ENCODE data around the gene CNTN6. TPM values are rescaled to one million over a fixed set of nuclear protein-coding genes. Genes with fewer than 3 reads are reported as not detected.
"Not testable (repeated sequence)": the region's sequence is repeated elsewhere in the genome, so short reads cannot be mapped to it uniquely, and the experiment has no call there.

The CNTN6 gene
- total RNA-seq, 1 experiment from 2014 or later: not detected

GRCh38 chr3:1355691-1356090 lies 262.9 kb downstream of the CNTN6 start:
- DNase-seq: no peak
- H2AFZ ChIP-seq (ENCODE audit: low read length): no peak overlapping the region
- no peak overlapping the region for H3K9ac ChIP-seq (ENCODE audit: low read length)

GRCh38 chr3:1356101-1356500 lies 263.3 kb downstream of the CNTN6 start:
- Histone ChIP-seq H3K9ac (ENCODE audit: low read length) (no peak overlapping the region), H3K4me1 (ENCODE audit: low read length) (no peaks in the 10 kb centered on the region), H2AFZ (ENCODE audit: low read length) (no peak overlapping the region), H3K27ac (ENCODE audit: low read length) (no peak overlapping the region), H3K4me3 (ENCODE audit: low read length) (no peak overlapping the region), H3K27me3 (ENCODE audit: low read length) (no peaks in the 10 kb centered on the region), H3K9me3 (ENCODE audit: low read length) (no peaks in the 10 kb centered on the region; the same call in 1 of the 2 replicates), H3K36me3 (ENCODE audit: insufficient read depth, low read length) (no peaks in the 10 kb centered on the region), H3K4me2 (ENCODE audit: low read depth, low read length, poor library complexity, severe bottlenecking) (no peak overlapping the region), H4K20me1 (ENCODE audit: insufficient read depth, low read depth, low read length) (no peaks in the 10 kb centered on the region), H3K79me2 (ENCODE audit: low read length) (no peaks in the 10 kb centered on the region), H3K9me2 (replicated peaks; ENCODE audit: insufficient read depth, low read length) (no peaks in the 10 kb centered on the region)
- DNase-seq: no peak

More at GRCh38 chr3:1355691-1356090, 262.9 kb downstream of the CNTN6 start:
- Histone ChIP-seq H3K9me3 (ENCODE audit: low read length) (no peaks in the 10 kb centered on the region; the same call in 1 of the 2 replicates), H4K20me1 (ENCODE audit: insufficient read depth, low read depth, low read length) (no peaks in the 10 kb centered on the region), H3K4me1 (ENCODE audit: low read length) (no peaks in the 10 kb centered on the region), H3K9me2 (replicated peaks; ENCODE audit: insufficient read depth, low read length) (no peaks in the 10 kb centered on the region), H3K36me3 (ENCODE audit: insufficient read depth, low read length) (no peaks in the 10 kb centered on the region), H3K79me2 (ENCODE audit: low read length) (no peaks in the 10 kb centered on the region), H3K4me3 (ENCODE audit: low read length) (no peak overlapping the region), H3K27ac (ENCODE audit: low read length) (no peak overlapping the region), H3K4me2 (ENCODE audit: low read depth, low read length, poor library complexity, severe bottlenecking) (no peak overlapping the region), H3K27me3 (ENCODE audit: low read length) (no peaks in the 10 kb centered on the region)

GRCh38 chr3:1365528-1365927 lies 272.7 kb downstream of the CNTN6 start:
- no peak overlapping the region for H3K4me3 ChIP-seq (ENCODE audit: low read length)
- H3K9me3 ChIP-seq (ENCODE audit: low read length): no peaks in the 10 kb centered on the region; the same call in 1 of the 2 replicates
- H3K9me2 ChIP-seq (replicated peaks; ENCODE audit: insufficient read depth, low read length): no peaks in the 10 kb centered on the region; the same call in 1 of the 2 replicates
- H3K27ac ChIP-seq (ENCODE audit: low read length): no peak overlapping the region
- H4K20me1 ChIP-seq (ENCODE audit: insufficient read depth, low read depth, low read length): no peaks in the 10 kb centered on the region
- no peak overlapping the region for H2AFZ ChIP-seq (ENCODE audit: low read length)
- no peak overlapping the region for H3K9ac ChIP-seq (ENCODE audit: low read length)
- H3K36me3 ChIP-seq (ENCODE audit: insufficient read depth, low read length): no peaks in the 10 kb centered on the region
- H3K79me2 ChIP-seq (ENCODE audit: low read length): no peaks in the 10 kb centered on the region
- H3K4me1 ChIP-seq (ENCODE audit: low read length): no peaks in the 10 kb centered on the region
- DNase-seq: no peak
- no peaks in the 10 kb centered on the region for H3K27me3 ChIP-seq (ENCODE audit: low read length)
- H3K4me2 ChIP-seq (ENCODE audit: low read depth, low read length, poor library complexity, severe bottlenecking): no peak overlapping the region

GRCh38 chr3:1374471-1374870 lies 281.6 kb downstream of the CNTN6 start:
- no peak overlapping the region for H3K9ac ChIP-seq (ENCODE audit: low read length)
- no peak overlapping the region for H2AFZ ChIP-seq (ENCODE audit: low read length)
- no peaks in the 10 kb centered on the region for H3K27me3 ChIP-seq (ENCODE audit: low read length)
- H4K20me1 ChIP-seq (ENCODE audit: insufficient read depth, low read depth, low read length): no peaks in the 10 kb centered on the region
- no peaks in the 10 kb centered on the region for H3K4me1 ChIP-seq (ENCODE audit: low read length)
- H3K9me3 ChIP-seq (ENCODE audit: low read length): peaks cover 13% of the 10 kb centered on the region
- no peak for DNase-seq
- H3K4me2 ChIP-seq (ENCODE audit: low read depth, low read length, poor library complexity, severe bottlenecking): no peak overlapping the region
- no peaks in the 10 kb centered on the region for H3K9me2 ChIP-seq (replicated peaks; ENCODE audit: insufficient read depth, low read length)
- H3K36me3 ChIP-seq (ENCODE audit: insufficient read depth, low read length): no peaks in the 10 kb centered on the region
- H3K4me3 ChIP-seq (ENCODE audit: low read length): no peak overlapping the region
- no peak overlapping the region for H3K27ac ChIP-seq (ENCODE audit: low read length)
- H3K79me2 ChIP-seq (ENCODE audit: low read length): no peaks in the 10 kb centered on the region

GRCh38 chr3:1375145-1375544 lies 282.3 kb downstream of the CNTN6 start:
- no peaks in the 10 kb centered on the region for H3K27me3 ChIP-seq (ENCODE audit: low read length)
- H3K9me2 ChIP-seq (replicated peaks; ENCODE audit: insufficient read depth, low read length): no peaks in the 10 kb centered on the region
- peaks cover 13% of the 10 kb centered on the region for H3K9me3 ChIP-seq (ENCODE audit: low read length)
- no peak for DNase-seq
- no peaks in the 10 kb centered on the region for H3K4me1 ChIP-seq (ENCODE audit: low read length)
- H2AFZ ChIP-seq (ENCODE audit: low read length): no peak overlapping the region
- H3K36me3 ChIP-seq (ENCODE audit: insufficient read depth, low read length): no peaks in the 10 kb centered on the region
- no peak overlapping the region for H3K27ac ChIP-seq (ENCODE audit: low read length)
- no peak overlapping the region for H3K9ac ChIP-seq (ENCODE audit: low read length)
- H3K79me2 ChIP-seq (ENCODE audit: low read length): no peaks in the 10 kb centered on the region
- H4K20me1 ChIP-seq (ENCODE audit: insufficient read depth, low read depth, low read length): no peaks in the 10 kb centered on the region
- no peak overlapping the region for H3K4me3 ChIP-seq (ENCODE audit: low read length)
- no peak overlapping the region for H3K4me2 ChIP-seq (ENCODE audit: low read depth, low read length, poor library complexity, severe bottlenecking)

- no peak for DNase-seq
- Histone ChIP-seq H3K4me3 (ENCODE audit: low read length) (no peak overlapping the region), H3K27me3 (ENCODE audit: low read length) (no peaks in the 10 kb centered on the region), H2AFZ (ENCODE audit: low read length) (no peak overlapping the region), H3K9me2 (replicated peaks; ENCODE audit: insufficient read depth, low read length) (no peaks in the 10 kb centered on the region), H3K27ac (ENCODE audit: low read length) (no peak overlapping the region), H3K79me2 (ENCODE audit: low read length) (no peaks in the 10 kb centered on the region), H3K4me2 (ENCODE audit: low read depth, low read length, poor library complexity, severe bottlenecking) (no peak overlapping the region), H3K9ac (ENCODE audit: low read length) (no peak overlapping the region), H3K9me3 (ENCODE audit: low read length) (peaks cover 6% of the 10 kb centered on the region), H4K20me1 (ENCODE audit: insufficient read depth, low read depth, low read length) (no peaks in the 10 kb centered on the region), H3K36me3 (ENCODE audit: insufficient read depth, low read length) (no peaks in the 10 kb centered on the region), H3K4me1 (ENCODE audit: low read length) (no peaks in the 10 kb centered on the region)
These were observed 288.3 kb downstream of the CNTN6 start for GRCh38 chr3:1380926-1381646.

- no peaks in the 10 kb centered on the region for H4K20me1 ChIP-seq (ENCODE audit: insufficient read depth, low read depth, low read length)
- H3K27me3 ChIP-seq (ENCODE audit: low read length): no peaks in the 10 kb centered on the region
- H3K36me3 ChIP-seq (ENCODE audit: insufficient read depth, low read length): no peaks in the 10 kb centered on the region
- H3K27ac ChIP-seq (ENCODE audit: low read length): no peak overlapping the region
- DNase-seq: no peak
- no peaks in the 10 kb centered on the region for H3K4me1 ChIP-seq (ENCODE audit: low read length)
- peaks cover 6% of the 10 kb centered on the region for H3K9me3 ChIP-seq (ENCODE audit: low read length)
- no peaks in the 10 kb centered on the region for H3K9me2 ChIP-seq (replicated peaks; ENCODE audit: insufficient read depth, low read length)
- no peak overlapping the region for H2AFZ ChIP-seq (ENCODE audit: low read length)
- no peak overlapping the region for H3K4me3 ChIP-seq (ENCODE audit: low read length)
- H3K4me2 ChIP-seq (ENCODE audit: low read depth, low read length, poor library complexity, severe bottlenecking): no peak overlapping the region
- H3K79me2 ChIP-seq (ENCODE audit: low read length): no peaks in the 10 kb centered on the region
- no peak overlapping the region for H3K9ac ChIP-seq (ENCODE audit: low read length)
These were observed 288.8 kb downstream of the CNTN6 start for GRCh38 chr3:1381647-1382036.

- H3K4me1 ChIP-seq (ENCODE audit: low read length); DNase-seq: not testable (repeated sequence)
These were observed 294.6 kb downstream of the CNTN6 start for GRCh38 chr3:1387396-1387905.

More at GRCh38 chr3:1387396-1387905, 294.6 kb downstream of the CNTN6 start:
- H3K79me2 ChIP-seq (ENCODE audit: low read length); H3K9ac ChIP-seq (ENCODE audit: low read length); H3K4me2 ChIP-seq (ENCODE audit: low read depth, low read length, poor library complexity, severe bottlenecking); H4K20me1 ChIP-seq (ENCODE audit: insufficient read depth, low read depth, low read length); H3K4me3 ChIP-seq (ENCODE audit: low read length); H3K27ac ChIP-seq (ENCODE audit: low read length); H3K9me2 ChIP-seq (replicated peaks; ENCODE audit: insufficient read depth, low read length); H3K36me3 ChIP-seq (ENCODE audit: insufficient read depth, low read length); H2AFZ ChIP-seq (ENCODE audit: low read length); H3K9me3 ChIP-seq (ENCODE audit: low read length); H3K27me3 ChIP-seq (ENCODE audit: low read length): not testable (repeated sequence)
